22Rv1 (cell line): ENCODE results near the gene TESMIN.

Source experiments
- H3K27ac ChIP-seq: fragments of 450-650 bp; 2 replicates; pipeline ENCODE4 v1.5.1; 2017
- CTCF ChIP-seq: fragments of 450-650 bp; IDR thresholded peaks from 2 replicates; pipeline ENCODE4 v1.5.1; 2017; ENCODE audit warnings: mild to moderate bottlenecking
- ZFX ChIP-seq: fragments of 450-650 bp; IDR thresholded peaks from 2 replicates; pipeline ENCODE4 v1.6.1; 2017; ENCODE audit warnings: antibody characterized with exemption, borderline replicate concordance

Gene TESMIN

GRCh38 chr11:68780829-68781228 lies 29.5 kb upstream of the TESMIN start:
- H3K27ac ChIP-seq = no peak overlapping the region
- TF ChIP-seq CTCF (no peak), ZFX (no peak)

GRCh38 chr11:68778205-68778604 lies 26.9 kb upstream of the TESMIN start:
- no peak for TF ChIP-seq CTCF
- TF ChIP-seq ZFX = no peak
- no peak overlapping the region for H3K27ac ChIP-seq

- TF ChIP-seq ZFX (no peak), CTCF (no peak)
- no peak overlapping the region for H3K27ac ChIP-seq
These were observed 25.3 kb upstream of the TESMIN start for GRCh38 chr11:68776442-68777235.

- no peak overlapping the region for H3K27ac ChIP-seq
- TF ChIP-seq CTCF (no peak), ZFX (no peak)
These were observed 24.6 kb upstream of the TESMIN start for GRCh38 chr11:68775951-68776388.

- H3K27ac ChIP-seq = no peak overlapping the region
- TF ChIP-seq CTCF (no peak), ZFX (no peak)
These were observed 22.9 kb upstream of the TESMIN start for GRCh38 chr11:68774194-68774585.

GRCh38 chr11:68773521-68774193 lies 22.3 kb upstream of the TESMIN start:
- no peak overlapping the region for H3K27ac ChIP-seq
- TF ChIP-seq ZFX (no peak), CTCF (no peak)

- no peak overlapping the region for H3K27ac ChIP-seq
- TF ChIP-seq CTCF (no peak), ZFX (no peak)
These were observed 21.6 kb upstream of the TESMIN start for GRCh38 chr11:68772936-68773335.
